Prostate gland (tissue), 2 donors: ENCODE data around the gene TMEM245. TPM values are rescaled to one million over a fixed set of nuclear protein-coding genes. Genes with fewer than 3 reads are reported as not detected.
A peak's percentile ranks its signal among the peaks of the same experiment; 100 is the strongest.

ENCODE experiments used
- DNase-seq: peaks from one replicate; pipeline ENCODE4 v3.0.0-alpha.2; 2019; ENCODE audit warnings: low spot score
- H3K27ac ChIP-seq, 2 donors: fragments of 200-600 bp; sonication (generic); 2 replicates each; pipeline ENCODE4 v1.5.1; 2017 to 2019
- H3K27me3 ChIP-seq: fragments of 200-600 bp; sonication (generic); replicated peaks from 2 replicates; pipeline ENCODE4 v1.5.1; 2019; ENCODE audit not compliant: insufficient read depth
- H3K36me3 ChIP-seq, 2 donors: fragments of 200-600 bp; sonication (generic); 1 replicate in 1 of 2; 2 replicates in 1 of 2; pipeline versions ENCODE4 v1.5.1 to v1.8.1; 2017 to 2019
- H3K4me1 ChIP-seq: fragments of 200-600 bp; sonication (generic); replicated peaks from 2 replicates; pipeline ENCODE4 v1.5.1; 2019
- H3K4me3 ChIP-seq, 2 donors: fragments of 200-600 bp; sonication (generic); 2 replicates each; pipeline ENCODE4 v1.5.1; 2017 to 2019
- H3K9me3 ChIP-seq: fragments of 200-600 bp; sonication (generic); 2 replicates; pipeline ENCODE4 v1.5.1; 2017
- POLR2A ChIP-seq: fragments of 450-650 bp; IDR thresholded peaks from one replicate; pipeline ENCODE4 v1.6.1; 2016; ENCODE audit warnings: antibody characterized with exemption, mild to moderate bottlenecking
- POLR2AphosphoS5 ChIP-seq: sonication (generic); formaldehyde crosslinking; IDR thresholded peaks from one replicate; pipeline ENCODE4 v1.6.1; 2017; ENCODE audit warnings: antibody characterized with exemption
- WGBS: methylation state at CpG from one replicate; pipeline ENCODE4 v1.1.5; 2018; 5-methylcytosine and 5-hydroxymethylcytosine counted together
- intact Hi-C: fragments of 100-400 bp; cut with DNase I; formaldehyde crosslinking; loops from one replicate; pipeline ENCODE4 v1.14.2; 2022
- total RNA-seq, 2 donors: library from RNA; depleted of rRNA; stranded (reverse); fragments of >200 nt; gene quantifications; one replicate each; pipeline ENCODE4 v1.1.0, GENCODE V29; 2016
- TF ChIP-seq, protein P1 (sequence below), 4 experiments: fragments of 200-600 bp in 2 of 4; fragments of 450-650 bp in 2 of 4; sonication (generic) in 2 of 4; IDR thresholded peaks; 1 replicate in 3 of 4; 2 replicates in 1 of 4; pipeline ENCODE4 v1.5.1; 2016 to 2019; ENCODE audit warnings: antibody characterized with exemption in 4 of 4, mild to moderate bottlenecking in 2 of 4, moderate library complexity in 2 of 4

The TMEM245 gene
- total RNA-seq, 2 donors from 2014 or later: 57.7 to 82.1 TPM

DNA sequence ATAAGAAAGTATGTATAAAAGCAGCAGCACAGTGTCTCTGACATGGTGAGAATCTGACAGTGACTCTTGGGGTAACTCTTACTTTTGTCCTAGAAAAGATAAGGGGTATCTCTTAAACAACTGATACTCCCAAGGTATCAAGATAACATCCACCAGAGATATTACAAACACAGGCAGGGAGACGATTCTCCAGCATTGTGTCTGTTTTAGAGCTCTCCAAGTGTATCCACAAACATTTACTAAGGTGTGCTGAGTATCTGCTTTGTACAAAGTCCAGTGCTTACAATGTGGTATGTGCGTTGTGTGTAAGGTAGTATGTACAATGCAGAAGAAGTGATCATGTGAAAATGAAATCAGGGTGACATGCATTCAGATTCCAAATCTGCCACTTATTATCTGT lies 4.4 kb upstream of the TMEM245 start:
- WGBS: 79% methylated on average over 2 of the region's 2 CpGs
- Histone ChIP-seq H3K36me3 (no peaks in the 10 kb centered on the region), H3K4me3 (no peak overlapping the region), H3K27me3 (no peaks in the 10 kb centered on the region), H3K9me3 (no peaks in the 10 kb centered on the region), H3K27ac (no peak overlapping the region), H3K4me1 (no peaks in the 10 kb centered on the region)
- DNase-seq: no peak
- TF ChIP-seq POLR2AphosphoS5 (no peak), POLR2A (no peak)
- TF ChIP-seq, protein P1, sequence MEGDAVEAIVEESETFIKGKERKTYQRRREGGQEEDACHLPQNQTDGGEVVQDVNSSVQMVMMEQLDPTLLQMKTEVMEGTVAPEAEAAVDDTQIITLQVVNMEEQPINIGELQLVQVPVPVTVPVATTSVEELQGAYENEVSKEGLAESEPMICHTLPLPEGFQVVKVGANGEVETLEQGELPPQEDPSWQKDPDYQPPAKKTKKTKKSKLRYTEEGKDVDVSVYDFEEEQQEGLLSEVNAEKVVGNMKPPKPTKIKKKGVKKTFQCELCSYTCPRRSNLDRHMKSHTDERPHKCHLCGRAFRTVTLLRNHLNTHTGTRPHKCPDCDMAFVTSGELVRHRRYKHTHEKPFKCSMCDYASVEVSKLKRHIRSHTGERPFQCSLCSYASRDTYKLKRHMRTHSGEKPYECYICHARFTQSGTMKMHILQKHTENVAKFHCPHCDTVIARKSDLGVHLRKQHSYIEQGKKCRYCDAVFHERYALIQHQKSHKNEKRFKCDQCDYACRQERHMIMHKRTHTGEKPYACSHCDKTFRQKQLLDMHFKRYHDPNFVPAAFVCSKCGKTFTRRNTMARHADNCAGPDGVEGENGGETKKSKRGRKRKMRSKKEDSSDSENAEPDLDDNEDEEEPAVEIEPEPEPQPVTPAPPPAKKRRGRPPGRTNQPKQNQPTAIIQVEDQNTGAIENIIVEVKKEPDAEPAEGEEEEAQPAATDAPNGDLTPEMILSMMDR (IDR thresholded peaks at IDR 0.05): no peak
- intact Hi-C loops: loop anchor here (10.0 kb wide), 1 partner anchor 61 kb away; no protein-coding TSS in a partner anchor

DNA sequence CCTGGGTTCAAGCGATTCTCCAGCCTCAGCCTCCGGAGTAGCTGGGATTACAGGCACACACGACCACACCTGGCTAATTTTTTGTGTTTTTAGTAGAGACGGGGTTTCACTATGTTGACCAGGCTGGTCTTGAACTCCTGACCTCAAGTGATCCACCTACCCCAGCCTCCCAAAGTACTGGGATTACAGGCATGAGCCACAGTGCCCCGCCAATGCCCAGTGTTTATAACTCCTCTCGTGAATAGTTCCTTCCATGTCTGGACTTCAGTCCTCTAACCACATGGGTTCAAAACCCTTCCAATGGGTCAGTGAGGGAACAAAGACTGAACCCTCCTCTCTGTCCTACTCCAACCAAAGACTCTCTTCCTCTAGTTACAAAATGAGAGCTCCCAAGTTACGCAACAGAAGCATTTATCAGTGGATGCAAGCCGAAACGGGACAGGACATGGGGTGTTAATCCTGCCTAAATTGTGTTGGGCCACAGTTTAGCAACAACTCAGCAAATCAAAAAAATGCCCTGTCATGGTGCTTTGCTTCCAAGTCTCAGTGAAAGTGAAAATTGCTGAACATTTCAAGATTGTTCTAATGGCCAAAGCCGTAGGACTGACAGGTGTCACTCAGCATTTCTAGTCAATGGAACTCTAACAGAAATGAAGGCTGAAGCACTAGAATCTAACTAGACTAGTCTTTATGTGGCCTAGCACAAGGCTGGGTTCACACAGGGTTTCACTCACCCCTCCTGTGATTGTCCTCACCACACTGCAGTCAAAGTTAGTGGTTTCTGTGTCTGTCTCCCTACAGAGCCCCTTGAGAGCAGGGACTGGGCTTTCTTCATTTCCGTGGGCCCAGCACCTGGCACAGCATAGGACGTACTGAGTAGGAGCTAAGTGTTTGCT lies 3.2 kb upstream of the TMEM245 start:
- Histone ChIP-seq H3K36me3 (no peaks in the 10 kb centered on the region), H3K4me1 (no peaks in the 10 kb centered on the region), H3K9me3 (no peaks in the 10 kb centered on the region), H3K4me3 (no peak overlapping the region), H3K27me3 (no peaks in the 10 kb centered on the region), H3K27ac (no peak overlapping the region)
- DNase-seq: no peak
- 89% methylated on average over 12 of the region's 12 CpGs for WGBS
- no peak for TF ChIP-seq POLR2A
- no peak for TF ChIP-seq POLR2AphosphoS5
- TF ChIP-seq, protein P1 (IDR thresholded peaks at IDR 0.05): no peak
- intact Hi-C loops: loop anchor here (10.0 kb wide), 1 partner anchor 62 kb away; no protein-coding TSS in a partner anchor

DNA sequence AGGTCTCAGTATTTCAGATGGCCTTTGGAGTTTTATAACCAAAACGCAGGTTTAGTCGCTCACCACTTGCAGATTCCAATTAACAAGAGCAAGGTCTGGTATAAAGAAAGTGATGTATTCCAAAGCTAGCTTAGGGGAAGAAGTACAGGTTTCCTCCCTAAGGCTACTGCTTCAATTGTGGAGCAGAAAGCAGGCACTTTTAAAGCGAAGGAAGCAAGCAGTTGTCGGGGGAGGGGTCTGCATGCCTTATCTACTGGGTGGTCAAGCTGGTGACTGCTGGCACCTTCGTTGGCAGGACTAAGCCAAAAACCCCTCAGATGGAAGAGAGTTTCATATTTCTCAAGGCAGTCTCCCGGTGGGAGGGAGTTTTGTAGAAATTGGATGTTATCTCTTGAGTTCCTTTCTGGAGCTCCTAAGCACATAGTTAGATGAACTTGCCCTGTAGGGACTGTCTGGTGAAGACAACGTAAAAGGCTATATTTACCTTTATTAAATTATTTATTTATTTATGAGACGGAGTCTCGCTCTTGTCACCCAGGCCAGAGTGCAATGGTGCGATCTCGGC lies 1.6 kb upstream of the TMEM245 start:
- intact Hi-C loops: loop anchor here (10.0 kb wide), 1 partner anchor 63 kb away; no protein-coding TSS in a partner anchor
- TF ChIP-seq POLR2A (no peak), POLR2AphosphoS5 (no peak)
- TF ChIP-seq, protein P1 (IDR thresholded peaks at IDR 0.05): no peak
- Histone ChIP-seq H3K4me3 (no peak overlapping the region), H3K36me3 (no peaks in the 10 kb centered on the region), H3K27ac (no peak overlapping the region), H3K9me3 (no peaks in the 10 kb centered on the region), H3K27me3 (no peaks in the 10 kb centered on the region), H3K4me1 (peaks cover under 1% of the 10 kb centered on the region)
- WGBS: 70% methylated on average over 11 of the region's 11 CpGs
- DNase-seq: no peak

DNA sequence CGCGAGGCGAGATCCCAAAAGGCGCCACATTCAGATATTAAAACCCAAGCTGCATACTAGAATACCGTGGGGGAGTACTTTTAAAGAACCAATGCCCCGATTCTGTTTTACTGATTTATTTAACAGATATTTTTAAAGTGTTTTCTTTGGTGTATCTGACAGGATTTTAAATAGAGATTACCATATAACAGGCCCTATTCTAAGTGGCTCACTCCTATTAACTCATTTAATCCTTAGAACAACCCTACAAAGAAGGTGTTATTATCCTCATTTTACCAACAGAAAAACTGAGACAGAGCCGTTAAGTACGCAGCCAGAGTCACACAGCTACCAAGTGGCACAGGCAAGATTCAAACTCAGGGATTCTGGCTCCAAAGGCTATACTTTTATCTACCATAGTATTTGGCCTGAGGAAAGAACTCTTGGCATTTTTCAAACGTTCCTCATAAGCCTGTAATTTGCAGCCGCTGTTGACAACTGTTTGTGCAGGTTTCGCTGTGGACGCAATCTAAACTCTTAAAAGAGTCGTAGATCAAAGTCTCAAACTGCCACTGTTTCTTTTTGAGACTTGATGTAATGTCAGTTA lies 550 bp upstream of the TMEM245 start:
- no peaks in the 10 kb centered on the region for H3K27me3 ChIP-seq
- intact Hi-C loops: loop anchor here (10.0 kb wide), 1 partner anchor 65 kb away; no protein-coding TSS in a partner anchor

More for the DNA sequence above, 550 bp upstream of the TMEM245 start:
- whole genome bisulfite sequencing: 18% methylated on average over 13 of the region's 13 CpGs
- no peak for TF ChIP-seq POLR2A
- TF ChIP-seq, protein P1 (IDR thresholded peaks at IDR 0.05): no peak
- peak; percentile 3 for TF ChIP-seq POLR2AphosphoS5
- H3K27ac ChIP-seq: no peak overlapping the region
- H3K9me3 ChIP-seq: no peaks in the 10 kb centered on the region
- no peaks in the 10 kb centered on the region for H3K36me3 ChIP-seq
- no peak for DNase-seq
- H3K4me3 ChIP-seq: no peak overlapping the region
- peaks cover 4% of the 10 kb centered on the region for H3K4me1 ChIP-seq
